Fibroblast of lung (primary cell): ENCODE measurements around the gene MBNL1.

Experiments
- EZH2 ChIP-seq: IDR thresholded peaks from 2 replicates; pipeline ENCODE4 v1.5.1; 2012; ENCODE audit warnings: low read length, control low read depth, mild to moderate bottlenecking; ENCODE audit errors: missing control alignments
- TF ChIP-seq, protein P1 (sequence below), 2 donors: IDR thresholded peaks in 1 of 2; conservative IDR thresholded peaks in 1 of 2; 1 replicate in 1 of 2; 2 replicates in 1 of 2; pipeline ENCODE4 v1.5.1; 2011 to 2012; ENCODE audit warnings: low read length in 2 of 2, control low read depth in 1 of 2, inconsistent platforms in 1 of 2, low read depth in 1 of 2, mild to moderate bottlenecking in 1 of 2

DNA sequence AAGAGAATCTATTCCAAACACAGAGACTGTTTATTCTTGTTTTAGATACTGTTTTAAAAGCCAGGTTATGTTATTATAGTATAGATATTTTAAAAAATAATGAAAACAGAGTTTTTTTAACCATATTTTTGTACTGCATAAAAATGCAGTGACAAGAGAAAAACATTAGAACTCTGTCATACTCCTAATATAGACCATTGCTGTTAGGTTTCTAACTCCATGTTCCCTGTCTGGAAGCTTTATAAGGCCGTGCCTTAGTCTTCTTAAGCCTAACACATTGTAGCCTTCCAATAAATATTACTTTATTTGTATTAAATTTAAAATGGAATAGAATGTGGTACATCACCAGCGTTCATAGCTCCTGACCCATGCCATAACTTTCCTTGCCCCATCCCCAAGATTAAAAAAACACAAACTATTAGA, 53.2 kb downstream of the MBNL1 start:
- TF ChIP-seq, protein P1, sequence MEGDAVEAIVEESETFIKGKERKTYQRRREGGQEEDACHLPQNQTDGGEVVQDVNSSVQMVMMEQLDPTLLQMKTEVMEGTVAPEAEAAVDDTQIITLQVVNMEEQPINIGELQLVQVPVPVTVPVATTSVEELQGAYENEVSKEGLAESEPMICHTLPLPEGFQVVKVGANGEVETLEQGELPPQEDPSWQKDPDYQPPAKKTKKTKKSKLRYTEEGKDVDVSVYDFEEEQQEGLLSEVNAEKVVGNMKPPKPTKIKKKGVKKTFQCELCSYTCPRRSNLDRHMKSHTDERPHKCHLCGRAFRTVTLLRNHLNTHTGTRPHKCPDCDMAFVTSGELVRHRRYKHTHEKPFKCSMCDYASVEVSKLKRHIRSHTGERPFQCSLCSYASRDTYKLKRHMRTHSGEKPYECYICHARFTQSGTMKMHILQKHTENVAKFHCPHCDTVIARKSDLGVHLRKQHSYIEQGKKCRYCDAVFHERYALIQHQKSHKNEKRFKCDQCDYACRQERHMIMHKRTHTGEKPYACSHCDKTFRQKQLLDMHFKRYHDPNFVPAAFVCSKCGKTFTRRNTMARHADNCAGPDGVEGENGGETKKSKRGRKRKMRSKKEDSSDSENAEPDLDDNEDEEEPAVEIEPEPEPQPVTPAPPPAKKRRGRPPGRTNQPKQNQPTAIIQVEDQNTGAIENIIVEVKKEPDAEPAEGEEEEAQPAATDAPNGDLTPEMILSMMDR (conservative IDR thresholded peaks at IDR 0.05 in 1 of 2, IDR thresholded peaks at IDR 0.05 in 1 of 2; ENCODE audit: low read depth in 1 of 2, low read length in 2 of 2) = no peak
- no peak for TF ChIP-seq EZH2
